Activated gamma-delta T cell (primary cell): ENCODE data around the gene NENF.
"Not testable (repeated sequence)": the region's sequence is repeated elsewhere in the genome, so short reads cannot be mapped to it uniquely, and the experiment has no call there.

Experiments used
- DNase-seq: peaks from one replicate; lab custom pipeline; 2025; lab: John Stamatoyannopoulos, UW
- total RNA-seq, 2 donors: gene quantifications; one replicate each; lab custom pipeline; 2026; lab: John Stamatoyannopoulos, UW

The NENF gene
- 13.9 to 24.1 reads per million in 2 donors for total RNA-seq

DNA sequence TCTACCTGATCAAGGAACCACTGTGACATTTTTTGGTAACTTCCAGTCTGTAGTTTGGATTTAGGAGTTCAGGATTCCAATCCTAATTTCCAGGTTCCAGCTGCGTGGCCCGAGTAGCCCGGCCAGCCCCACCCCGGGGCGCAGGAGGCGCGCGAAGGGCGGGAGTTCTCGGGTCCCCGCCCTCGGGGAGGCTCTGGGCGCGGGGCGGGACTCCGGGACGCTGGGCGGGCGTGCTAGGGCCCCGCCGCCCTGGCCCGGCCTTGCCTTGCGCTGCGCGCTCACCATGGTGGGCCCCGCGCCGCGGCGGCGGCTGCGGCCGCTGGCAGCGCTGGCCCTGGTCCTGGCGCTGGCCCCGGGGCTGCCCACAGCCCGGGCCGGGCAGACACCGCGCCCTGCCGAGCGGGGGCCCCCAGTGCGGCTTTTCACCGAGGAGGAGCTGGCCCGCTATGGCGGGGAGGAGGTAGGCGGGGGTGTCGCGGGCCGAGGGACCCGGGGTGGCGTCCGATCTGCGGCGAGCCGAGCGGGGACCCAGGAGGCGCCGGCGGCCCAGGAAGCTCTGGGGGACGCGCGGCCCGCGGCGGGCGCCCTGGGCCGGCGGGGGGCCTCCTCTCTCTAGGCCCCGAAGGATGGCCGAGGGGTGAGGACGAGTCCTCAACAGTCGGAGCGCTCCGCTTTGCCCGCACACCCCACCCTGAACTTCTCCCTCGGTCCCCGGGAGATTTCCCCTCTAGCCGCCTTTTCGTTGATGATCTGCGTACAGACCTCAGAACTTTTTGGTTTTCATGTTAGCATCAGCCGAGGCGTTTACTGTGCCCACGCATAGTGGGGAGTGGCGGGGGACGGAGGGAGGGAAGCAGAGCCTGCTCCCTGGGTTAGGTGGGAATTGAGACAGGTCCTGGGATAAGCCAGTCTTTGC lies at the start of gene NENF:
TSS of gene NENF (plus strand) at position 260 of the 916 bp plus-strand sequence. CDS start at position 284, 24 bp downstream.
- DNase-seq = peak; percentile 55

DNA sequence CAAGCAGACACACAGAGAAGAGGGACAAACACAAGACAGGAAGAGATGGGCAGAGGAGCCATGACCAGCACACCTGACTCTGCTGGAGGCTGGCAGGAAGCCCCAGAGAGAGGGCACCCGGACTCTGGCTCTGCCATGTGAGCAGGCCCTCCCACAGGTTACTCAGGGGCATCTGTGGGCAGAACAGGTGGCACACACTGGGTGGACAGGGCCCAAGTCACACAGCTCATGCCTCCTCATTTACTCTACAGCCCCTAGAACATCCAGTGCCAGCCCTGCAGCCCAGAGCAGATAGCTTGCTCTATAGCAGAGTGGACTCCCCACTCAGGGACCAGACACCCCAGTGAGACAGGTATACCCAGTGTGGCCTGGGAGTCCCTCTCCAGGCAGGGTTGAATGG lies 46.7 kb upstream of the NENF start:
- DNase-seq = no peak

DNA sequence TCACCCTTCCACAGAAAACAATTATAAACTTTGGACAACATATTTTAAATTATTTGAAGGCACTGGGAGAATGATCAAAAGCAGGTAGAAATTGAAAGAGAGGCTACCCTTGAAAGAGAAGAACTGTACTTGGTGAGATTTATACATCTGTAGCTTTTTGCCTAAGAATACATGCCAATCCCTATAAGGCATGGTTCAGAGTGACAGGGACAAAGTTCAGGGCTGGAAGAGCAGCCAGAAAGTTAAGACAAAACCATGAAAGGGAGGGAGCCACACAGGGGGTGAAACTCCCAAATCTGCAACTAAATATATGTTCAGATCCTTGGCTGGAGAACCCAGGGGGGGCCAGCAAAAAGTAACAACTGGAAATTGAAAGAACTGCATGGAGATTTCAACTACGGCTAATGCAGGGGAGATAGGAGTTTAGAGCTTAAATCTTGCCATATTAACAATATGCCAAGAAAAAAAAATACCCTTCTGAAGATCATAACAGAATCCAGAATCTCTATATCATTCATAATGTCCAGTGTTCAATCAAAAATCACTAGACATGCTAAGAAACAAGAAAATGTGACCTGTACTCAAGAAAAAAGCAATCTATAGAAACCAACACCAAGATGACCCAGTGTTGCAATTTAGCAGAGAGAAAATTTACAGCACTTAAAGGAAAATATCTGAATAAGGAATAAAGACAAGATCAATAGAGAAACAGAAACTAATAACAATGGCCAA lies 43.6 kb upstream of the NENF start:
- no peak for DNase-seq

DNA sequence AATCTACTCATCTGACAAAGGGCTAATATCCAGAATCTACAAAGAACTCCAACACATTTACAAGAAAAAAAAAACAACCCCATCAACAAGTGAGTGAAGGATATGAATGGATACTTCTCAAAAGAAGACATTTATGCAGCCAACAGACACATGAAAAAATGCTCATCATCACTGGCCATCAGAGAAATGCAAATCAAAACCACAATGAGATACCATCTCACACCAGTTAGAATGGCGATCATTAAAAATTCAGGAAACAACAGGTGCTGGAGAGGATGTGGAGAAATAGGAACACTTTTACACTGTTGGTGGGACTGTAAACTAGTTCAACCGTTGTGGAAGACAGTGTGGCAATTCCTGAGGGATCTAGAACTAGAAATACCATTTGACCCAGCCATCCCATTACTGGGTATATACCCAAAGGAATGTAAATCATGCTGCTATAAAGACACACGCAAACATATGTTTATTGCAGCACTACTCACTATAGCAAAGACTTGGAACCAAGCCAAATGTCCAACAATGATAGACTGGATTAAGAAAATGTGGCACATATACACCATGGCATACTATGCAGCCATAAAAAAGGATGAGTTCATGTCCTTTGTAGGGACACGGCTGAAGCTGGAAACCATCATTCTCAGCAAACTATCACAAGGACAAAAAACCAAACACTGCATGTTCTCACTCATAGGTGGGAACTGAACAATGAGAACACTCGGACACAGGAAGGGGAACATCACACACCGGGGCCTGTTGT lies 36.9 kb upstream of the NENF start:
- not testable (repeated sequence) for DNase-seq

DNA sequence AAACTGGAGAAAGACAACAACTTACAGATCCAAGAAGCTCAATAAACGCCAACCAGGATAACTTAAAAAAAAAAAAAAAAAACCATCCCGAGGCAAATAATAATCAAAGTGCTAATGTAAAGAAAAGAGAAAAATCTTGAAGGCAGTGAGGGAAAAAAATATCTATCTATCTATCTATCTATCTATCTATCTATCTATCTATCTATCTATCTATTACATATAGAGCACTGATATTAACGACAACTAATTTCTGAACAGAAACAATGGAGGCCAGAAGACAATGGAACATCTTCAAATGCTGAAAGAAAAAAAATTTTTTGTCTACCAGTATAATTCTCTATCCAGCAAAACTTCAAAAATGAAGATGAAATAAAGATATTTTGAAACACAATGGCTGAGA lies 36.1 kb upstream of the NENF start:
- DNase-seq = no peak

DNA sequence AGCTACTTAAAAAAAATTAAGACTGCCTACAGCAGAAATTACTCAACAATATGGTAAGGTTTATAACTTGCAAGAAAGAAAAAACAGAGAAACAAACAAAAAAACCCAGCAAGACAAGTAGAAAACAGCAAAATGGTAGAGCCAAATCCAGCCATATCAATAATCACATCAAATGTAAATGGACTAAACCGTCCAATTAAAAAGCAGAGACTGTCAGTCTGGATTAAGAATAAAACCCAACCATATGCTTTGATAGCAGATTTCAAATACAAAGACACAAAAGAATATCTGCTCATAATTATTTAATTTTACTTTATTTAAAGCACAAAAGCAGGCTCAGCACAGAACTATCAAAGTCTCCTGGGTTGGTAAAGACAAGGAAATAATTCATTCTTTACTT lies 35.5 kb upstream of the NENF start:
- no peak for DNase-seq

DNA sequence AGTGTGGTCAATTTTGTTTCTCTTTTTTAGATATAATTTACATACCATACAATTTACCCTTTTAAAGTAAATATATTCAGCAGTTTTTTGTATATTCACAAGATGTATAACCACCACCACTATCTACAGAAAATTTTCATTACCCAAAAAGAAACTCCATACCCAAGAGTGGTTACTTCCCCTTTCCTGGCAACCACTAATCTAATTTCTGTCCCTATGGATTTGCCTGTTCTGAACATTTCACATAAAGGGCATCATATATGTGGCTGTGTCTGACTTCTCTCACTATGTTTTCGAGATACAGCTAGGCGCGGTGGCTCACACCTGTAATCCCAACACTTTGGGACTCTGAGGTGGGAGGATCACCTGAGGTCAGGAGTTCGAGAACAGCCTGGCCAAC lies 31.7 kb upstream of the NENF start:
- DNase-seq = no peak

DNA sequence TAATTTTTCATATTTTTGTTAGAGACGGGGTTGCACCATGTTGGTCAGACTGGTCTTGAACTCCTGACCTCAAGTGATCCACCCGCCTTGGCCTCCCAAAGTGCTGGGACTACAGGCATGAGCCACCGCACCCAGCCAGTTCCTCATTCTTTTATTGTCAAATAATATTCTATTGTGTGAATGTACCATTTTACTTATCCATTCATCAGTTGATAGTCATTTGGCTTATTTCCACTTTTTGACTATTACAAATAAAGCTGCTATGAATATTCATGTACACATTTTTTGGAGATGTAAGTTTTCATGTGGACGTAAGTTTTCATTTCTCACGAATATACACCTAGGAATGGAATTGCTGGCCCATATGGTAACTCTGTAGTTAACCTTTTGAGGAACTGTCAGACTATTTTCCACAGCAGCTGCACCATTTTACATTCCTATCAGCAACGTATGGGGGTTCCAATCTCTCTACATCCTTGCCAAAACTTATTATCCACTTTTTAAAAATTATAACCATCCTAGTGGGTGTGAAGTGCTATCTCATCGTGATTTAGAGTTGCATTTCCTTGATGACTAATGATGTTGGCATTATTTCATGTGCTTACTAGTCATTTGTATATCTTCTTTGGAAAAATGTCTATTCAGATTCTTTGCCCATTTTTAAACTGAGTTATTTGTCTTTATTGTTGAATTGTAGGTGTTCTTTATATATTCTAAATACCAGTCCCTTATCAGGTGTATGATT lies 30.7 kb upstream of the NENF start:
- no peak for DNase-seq

DNA sequence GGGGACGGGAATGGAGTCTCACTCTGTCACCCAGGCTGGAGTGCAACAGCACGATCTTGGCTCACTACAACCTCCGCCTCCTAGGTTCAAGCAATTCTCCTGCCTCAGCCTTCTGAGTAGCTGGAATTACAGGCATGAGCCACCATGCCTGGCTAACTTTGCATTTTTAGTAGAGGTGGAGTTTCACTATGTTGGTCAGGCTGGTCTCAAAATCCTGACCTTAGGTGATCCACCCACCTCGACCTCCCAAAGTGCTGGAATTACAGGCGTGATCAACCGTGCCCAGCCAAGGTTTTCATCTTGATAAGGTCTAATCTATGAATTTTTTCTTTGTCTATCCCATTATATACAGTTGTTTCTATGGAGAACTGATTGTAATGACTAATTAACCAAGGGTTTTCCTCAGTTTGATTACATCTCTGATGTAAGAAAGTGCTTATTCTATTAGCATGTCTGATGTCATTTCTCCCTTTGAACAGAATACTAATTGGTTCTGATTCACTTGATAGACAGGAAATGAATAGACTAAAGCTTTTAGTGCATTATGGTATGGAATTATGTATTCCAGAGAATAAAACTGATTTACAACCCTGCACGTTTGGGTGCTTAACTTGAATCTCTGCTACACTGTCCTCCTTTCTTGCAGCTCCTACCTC lies 29.9 kb upstream of the NENF start:
- no peak for DNase-seq

DNA sequence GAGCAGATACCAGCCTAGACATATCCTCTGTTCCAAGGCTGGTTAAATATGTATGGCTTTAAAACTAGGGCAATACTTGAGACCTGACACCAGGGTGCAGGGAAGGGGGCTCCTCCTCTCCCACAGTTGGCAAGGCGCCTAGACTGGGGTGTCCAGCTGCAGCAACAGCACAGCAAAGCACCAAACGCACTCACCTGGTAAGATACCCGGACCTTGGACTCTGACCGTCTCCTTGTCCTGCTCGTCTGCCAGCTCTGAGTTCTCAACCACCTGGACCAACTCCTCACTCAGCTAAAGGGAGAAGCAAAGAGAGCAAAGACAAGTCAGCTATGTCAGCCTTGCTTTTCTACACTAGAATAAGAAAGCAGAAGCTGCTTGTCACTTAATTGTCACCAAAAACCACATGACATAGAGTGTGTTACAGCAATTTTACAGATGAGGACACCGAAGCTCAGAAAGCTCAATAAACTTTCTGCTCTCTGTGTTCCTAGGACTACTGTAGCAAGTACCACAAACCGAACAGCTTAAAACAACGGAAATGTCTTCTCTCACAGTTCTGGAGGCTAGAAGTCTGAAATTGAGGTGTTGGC lies 22.4 kb upstream of the NENF start:
- no peak for DNase-seq

DNA sequence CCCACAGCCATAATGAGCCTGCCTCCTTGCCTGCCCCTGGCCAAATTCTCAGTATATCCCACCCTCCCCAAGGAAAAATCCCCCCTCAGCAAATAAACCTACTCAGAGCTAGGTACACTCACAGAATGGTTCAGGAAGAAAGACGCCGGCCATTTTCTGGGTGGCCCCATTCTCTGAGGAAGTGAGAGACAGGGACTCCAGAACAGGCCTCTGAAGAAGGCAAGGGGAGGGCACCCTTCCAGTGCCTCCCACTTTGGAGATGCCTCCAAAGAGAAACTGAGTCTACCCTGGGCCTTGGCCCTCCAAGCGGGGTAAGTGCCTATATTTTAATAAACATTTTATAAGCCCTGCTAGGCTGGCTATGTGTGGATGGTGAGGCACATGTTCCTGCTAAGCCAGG lies 20.3 kb upstream of the NENF start:
- no peak for DNase-seq

DNA sequence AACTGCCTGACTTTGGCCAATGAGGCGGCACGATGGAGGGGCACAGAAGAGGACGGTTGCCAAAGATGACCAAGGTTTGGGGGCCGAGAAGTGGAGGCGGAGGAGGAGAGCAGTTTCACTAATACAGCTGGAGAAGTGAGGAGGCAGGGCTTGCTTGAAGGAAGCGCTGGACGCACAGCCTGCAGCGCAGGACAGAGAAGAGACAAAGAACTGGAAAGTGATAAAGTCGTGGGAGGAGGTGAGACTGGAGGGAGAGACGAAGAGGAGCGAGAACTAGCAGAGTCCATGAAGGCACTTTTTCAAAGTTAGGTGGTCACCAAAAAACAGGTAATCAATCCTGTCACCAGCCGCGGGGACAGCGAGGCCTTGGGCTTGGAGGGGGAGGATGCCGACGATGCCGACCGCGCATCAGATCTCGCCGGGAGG lies 18.8 kb upstream of the NENF start:
- no peak for DNase-seq

DNA sequence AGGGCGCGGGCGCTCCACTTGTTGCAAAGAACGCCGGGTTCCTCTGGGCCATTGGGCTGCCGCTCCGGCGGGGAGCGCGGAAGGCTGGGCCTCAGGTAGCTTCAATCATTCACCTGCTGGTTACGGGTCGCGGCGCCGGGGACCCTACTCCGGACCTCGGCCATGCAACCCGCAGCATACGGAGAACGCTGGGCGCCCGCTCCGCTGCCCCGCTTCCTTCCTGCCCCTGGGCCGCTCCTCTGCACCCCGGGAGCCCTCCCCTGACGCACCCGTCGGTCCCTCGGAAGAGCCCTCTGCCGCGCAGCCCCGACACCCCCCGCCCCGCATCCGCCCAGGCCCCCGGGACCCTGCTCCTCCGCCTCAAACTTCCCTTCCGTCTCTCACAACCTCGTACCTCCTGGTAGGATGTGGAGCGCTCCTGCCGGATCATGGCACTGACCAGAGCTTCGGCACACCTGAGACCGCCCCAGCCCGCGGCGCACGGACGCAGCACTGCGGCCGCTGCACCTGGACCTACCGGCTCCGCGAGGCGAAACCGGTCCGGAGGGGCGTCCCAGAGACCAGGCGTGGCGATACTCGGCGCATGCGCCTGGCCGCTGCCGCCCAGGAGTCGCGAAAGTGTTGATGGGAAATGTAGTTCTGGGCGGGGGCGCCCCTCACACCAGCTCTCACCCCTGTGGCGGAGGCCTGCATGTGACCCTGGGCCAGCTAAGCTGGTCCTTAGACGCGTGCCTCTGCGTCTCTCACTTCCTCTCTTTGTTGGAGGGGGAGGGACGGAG lies 18.2 kb upstream of the NENF start, which contains the start of gene PACC1:
TSS of gene PACC1 (minus strand) at position 559 of the 779 bp plus-strand sequence. CDS start at position 430, 129 bp downstream.
- peak; percentile 76 for DNase-seq

DNA sequence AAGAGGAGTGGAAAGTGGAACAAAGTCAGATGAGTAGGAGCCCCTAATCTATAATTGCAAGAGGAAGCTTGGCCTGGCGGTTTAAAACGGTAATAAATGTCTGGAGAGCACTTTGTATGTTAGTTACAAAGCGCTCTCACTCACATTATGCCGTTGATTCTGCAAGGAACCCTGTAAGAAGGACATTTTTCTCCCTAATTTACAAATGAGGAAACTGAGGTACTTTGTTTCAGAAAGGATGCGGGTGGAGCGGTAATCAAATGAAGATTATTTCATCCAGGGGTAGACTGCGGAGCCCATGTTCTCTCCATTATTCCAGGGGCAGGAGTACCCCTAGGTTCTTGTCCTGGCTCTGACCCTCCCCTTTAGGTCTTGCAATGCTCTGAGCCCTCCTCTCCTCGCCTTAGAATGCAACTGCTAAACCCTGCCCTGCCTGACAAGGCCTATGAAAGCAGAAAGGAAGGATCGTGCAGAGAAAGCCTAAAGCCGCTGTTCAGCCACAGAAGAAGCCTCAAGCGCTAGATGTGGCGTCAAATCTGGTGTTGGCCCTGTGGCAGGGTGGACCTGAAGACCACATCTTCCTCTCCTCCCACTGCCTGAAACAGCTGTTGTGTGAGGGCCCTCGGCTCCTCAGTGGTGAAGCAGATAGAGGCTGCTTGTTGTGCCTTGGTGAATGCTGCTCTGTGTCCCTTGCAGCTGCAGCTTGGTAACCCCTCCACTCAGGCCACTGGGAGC lies 17.4 kb upstream of the NENF start:
- no peak for DNase-seq

DNA sequence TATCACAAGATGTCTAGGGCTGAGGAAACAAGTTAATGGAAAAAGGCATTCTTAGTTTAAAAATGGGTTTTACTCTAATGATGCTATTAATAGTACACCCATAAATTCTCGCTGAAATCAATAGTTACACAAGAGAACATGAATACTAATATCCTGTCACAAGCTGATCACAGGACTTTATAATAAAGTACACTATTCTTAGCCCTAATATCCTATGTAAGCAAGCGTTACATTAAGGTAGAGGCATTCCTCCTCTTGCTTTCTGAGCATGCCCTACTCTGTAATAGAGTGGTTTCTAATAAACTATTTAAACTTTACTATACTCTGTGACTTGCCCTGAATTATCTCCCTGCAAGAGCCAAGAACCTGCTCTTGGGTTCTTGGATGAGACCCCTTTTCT lies 11.6 kb upstream of the NENF start:
- no peak for DNase-seq

DNA sequence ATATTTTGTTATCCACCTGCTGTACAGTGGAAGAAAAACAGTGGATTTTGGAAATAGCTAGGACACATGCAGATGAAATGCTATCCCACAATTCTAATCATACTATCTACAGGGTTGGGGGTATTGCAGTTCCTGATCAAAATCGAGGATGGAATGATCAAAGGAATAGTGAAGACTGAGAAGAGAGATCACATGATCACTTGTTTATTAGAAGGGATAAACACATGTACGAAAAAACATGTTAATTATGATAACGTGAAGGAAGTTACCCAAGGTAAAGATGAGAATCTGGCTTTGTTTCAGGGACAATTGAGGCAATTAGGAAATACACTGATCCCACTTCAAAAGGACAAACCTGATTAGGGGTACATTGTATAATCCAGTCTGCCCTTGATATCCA lies 8.8 kb upstream of the NENF start:
- DNase-seq = no peak

DNA sequence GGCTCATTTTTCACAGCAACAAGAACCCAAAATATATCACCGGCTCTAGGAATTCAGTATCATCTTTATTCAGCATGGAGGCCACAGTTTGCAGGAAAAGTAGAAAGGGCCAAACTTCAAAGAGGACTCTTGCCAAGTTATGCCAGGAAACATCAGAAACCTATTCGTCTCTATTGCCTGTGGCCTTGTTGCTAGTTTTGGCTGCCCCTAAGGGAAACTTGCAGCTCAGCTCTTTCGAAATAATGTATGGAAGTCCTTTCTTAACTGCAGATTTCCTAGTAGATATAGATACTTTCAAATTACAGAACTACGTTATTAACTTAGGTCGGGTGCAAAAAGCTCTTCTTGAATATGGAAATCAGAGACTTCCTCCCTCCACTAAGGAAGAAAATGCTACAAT lies 4.2 kb upstream of the NENF start:
- DNase-seq = no peak

DNA sequence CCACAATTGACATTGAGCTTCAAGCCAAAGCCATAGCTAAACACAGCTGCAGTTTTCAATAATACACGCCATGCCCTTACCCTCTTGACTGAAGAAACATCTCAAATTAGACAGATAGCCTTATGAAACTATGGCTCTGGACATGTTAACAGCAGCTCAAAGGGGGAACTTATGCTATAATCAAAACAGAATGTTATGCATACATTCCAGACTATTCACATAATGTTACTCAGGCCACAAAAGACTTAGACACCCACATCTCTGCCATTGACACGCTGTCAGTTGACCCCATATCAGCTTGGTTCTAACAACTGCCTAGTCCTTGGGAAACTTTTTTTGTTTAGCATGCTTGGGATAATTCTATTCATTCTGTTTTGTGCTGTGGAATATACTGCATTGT lies 2.3 kb upstream of the NENF start:
- DNase-seq = no peak

DNA sequence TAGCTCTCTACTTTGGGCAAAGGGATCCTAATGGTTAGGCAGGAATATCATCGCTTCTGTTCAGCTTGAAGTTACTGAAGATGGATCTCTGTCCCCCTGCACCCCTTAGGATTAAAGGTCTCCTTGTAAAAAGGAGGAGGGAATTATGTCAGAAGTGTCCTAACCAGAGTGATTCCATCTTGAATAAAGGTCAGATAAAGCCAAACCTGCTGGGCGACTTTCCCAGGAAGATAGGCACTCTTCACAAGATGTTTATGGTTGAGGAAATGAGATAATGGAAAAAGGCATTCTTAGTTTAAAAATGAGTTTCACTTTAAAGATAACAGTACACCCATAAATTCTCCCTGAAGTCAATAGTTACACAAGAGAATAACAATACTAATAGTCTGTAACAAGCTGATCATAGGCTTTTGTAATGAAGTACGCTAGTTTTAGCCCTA lies 1.7 kb upstream of the NENF start:
- no peak for DNase-seq
